NB4 (cell line): ENCODE measurements around the gene ATXN7.

Experiments used
- DNase-seq: peaks from one replicate; pipeline ENCODE4 v3.0.0; 2010; ENCODE audit warnings: low read depth
- H3K4me3 ChIP-seq: one replicate; pipeline ENCODE4 v1.5.1; 2011; ENCODE audit warnings: mild to moderate bottlenecking, low read depth, low read length, moderate library complexity
- MYC ChIP-seq: IDR thresholded peaks from 2 replicates; pipeline ENCODE4 v1.6.1; 2011; ENCODE audit warnings: low read depth, low read length
- POLR2A ChIP-seq: IDR thresholded peaks from 2 replicates; pipeline ENCODE4 v1.6.1; 2011; ENCODE audit warnings: mild to moderate bottlenecking; ENCODE audit not compliant: insufficient read length; ENCODE audit errors: extremely low read depth
- TF ChIP-seq, protein P1 (sequence below): IDR thresholded peaks from 2 replicates; pipeline ENCODE4 v1.6.1; 2011; ENCODE audit warnings: low read depth, low read length
- TF ChIP-seq, protein P2 (sequence below): IDR thresholded peaks from one replicate; pipeline ENCODE4 v1.5.1; 2012; ENCODE audit warnings: low read depth, low read length

ATXN7 gene

DNA sequence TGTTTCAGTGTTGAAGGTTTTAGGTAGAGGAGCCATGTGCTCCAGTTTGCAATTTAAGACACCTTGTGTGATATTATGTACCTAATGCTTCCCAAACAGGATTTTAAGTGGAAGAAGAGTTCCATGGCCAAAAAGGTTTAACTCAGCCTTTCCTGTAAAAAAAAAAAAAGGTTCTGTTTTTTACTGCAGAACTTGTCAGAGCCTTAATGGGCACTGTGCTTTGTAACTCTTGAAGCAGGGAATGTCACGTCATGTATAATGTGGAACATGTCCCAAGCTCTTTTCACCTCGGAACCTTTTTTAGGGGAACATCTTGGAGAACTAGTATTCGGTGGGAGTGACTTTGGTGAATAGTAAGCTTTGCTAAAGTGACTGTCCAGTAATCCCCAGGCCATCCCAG is 128.0 kb downstream of the ATXN7 start:
- DNase-seq = no peak
- no peak for TF ChIP-seq POLR2A
- TF ChIP-seq MYC = no peak
- TF ChIP-seq, protein P1, sequence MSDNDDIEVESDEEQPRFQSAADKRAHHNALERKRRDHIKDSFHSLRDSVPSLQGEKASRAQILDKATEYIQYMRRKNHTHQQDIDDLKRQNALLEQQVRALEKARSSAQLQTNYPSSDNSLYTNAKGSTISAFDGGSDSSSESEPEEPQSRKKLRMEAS = no peak
- TF ChIP-seq, protein P2, sequence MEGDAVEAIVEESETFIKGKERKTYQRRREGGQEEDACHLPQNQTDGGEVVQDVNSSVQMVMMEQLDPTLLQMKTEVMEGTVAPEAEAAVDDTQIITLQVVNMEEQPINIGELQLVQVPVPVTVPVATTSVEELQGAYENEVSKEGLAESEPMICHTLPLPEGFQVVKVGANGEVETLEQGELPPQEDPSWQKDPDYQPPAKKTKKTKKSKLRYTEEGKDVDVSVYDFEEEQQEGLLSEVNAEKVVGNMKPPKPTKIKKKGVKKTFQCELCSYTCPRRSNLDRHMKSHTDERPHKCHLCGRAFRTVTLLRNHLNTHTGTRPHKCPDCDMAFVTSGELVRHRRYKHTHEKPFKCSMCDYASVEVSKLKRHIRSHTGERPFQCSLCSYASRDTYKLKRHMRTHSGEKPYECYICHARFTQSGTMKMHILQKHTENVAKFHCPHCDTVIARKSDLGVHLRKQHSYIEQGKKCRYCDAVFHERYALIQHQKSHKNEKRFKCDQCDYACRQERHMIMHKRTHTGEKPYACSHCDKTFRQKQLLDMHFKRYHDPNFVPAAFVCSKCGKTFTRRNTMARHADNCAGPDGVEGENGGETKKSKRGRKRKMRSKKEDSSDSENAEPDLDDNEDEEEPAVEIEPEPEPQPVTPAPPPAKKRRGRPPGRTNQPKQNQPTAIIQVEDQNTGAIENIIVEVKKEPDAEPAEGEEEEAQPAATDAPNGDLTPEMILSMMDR = no peak
- H3K4me3 ChIP-seq = no peak overlapping the region

DNA sequence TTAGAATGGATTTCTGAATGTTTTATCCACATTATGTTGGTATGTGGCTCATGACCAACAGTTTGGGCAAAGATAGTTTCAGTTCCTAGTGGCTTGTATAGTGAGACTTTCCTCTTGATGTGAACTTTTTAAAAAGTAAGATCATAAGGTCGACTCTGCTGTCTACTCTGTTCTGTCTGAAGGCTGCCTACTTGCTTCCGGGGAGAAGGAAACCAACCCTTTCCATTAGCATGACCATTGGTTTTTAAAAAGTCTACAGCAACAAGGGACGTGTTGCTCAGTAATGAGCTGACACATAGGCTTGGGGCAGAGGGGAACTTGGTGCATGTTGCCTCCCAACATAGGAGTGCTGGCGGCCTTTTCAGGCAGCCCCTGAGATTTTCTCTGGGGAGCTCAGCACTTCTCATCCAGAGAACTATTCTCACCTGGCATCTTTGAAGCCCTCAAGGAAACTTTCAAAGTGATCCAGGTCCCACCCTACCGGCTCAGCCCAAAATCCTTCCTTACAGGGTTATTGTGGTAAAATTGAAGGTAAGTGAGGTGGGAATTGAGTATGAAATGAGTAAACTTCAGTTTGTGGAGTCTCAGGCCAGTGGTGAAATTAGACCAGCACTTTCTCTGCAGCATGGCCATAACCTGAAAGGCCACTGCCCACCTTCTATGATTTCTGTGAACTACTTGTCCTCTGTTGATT is 129.0 kb downstream of the ATXN7 start:
- TF ChIP-seq, protein P2 = no peak
- TF ChIP-seq, protein P1 = no peak
- TF ChIP-seq MYC (no peak), POLR2A (no peak)
- DNase-seq = no peak
- H3K4me3 ChIP-seq = no peak overlapping the region

DNA sequence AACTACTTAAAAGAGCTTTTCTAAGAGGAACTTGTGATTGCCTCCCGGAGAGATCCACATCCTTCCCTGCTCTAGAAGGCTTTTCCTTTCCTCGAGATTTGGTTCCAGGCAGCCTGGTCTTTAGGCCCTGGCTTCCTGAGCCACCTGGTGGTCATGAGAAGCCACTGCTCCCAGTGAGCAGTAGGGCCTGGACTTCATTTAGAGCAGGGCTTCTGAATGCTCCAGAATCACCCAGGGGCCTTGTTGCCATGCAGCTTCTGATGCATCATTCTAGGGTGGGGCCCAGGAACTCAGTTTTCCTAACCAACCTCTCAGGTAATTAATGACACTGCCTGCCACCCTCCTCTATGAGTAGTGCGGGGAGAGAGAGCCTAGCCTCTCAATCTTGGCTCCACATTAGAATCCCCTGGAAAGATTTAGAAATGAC is 130.0 kb downstream of the ATXN7 start:
- no peak for TF ChIP-seq MYC
- TF ChIP-seq, protein P2 = peak; percentile 87
- DNase-seq = peak; percentile 60
- H3K4me3 ChIP-seq = no peak overlapping the region

DNA sequence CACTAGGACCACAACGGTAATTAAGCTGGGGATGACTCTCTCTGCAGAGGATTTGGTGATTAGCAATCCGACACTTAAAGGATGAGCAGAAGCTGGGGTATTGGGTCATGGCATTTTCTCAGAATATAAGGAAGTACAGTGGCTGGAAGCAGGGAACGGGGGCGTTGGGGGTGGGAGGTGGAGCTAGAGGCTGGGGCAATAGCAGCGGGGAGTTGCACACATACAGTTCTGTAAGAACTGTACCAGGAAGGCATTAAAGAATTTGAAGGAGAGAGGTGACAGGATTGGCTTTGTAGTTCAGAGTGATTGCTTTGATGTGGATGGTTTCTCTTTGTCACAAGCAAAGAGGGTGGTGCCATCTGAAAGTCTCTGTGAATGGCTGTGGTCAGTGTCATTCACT is 131.4 kb downstream of the ATXN7 start:
- peak; percentile 9 for DNase-seq
- no peak for TF ChIP-seq MYC
- H3K4me3 ChIP-seq = no peak overlapping the region

DNA sequence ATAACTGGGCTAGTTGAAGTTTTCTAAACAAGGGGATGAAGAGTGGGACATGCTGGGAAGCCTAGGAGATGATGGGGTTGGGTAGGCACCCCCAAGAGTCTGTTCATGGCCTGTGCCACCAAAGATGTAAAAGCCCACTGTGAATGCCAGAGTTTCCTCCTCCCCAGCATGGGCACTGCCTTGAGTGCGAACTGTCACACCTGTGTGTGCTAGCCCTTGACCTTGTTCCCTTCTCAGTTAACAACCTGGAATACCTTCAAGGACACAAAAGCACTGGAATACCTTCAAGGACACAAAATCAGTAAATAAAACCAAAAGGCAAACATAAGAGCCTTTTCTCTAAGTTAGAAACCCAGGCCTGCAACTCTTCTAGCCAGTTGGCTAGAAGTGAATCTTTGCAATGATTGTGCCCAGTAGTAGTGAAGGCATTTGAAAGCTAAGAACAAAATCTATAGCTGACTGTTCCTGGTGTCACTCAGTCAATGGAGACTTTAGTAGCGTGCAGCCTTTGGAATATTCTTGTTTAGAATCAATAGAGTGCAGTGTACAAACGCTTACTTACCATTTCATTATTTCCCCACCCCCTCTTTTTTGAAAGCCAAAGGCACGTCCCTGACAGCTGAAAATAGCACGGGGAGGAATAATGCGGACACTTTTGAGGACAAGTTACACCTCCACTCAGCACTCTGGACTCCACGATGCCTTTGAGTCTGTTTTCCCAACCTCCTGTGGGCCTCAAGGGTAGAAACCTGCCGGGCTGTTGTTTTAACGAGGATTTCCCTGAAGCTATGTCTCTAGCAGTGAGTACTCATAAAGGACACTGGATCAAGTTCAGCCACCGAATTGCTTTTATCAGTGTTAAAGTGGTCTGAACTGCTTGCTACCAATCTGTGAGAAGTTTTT is 135.4 kb downstream of the ATXN7 start:
- TF ChIP-seq MYC (no peak), POLR2A (no peak)
- TF ChIP-seq, protein P2 = no peak
- TF ChIP-seq, protein P1 = no peak
- no peak overlapping the region for H3K4me3 ChIP-seq
- DNase-seq = no peak

DNA sequence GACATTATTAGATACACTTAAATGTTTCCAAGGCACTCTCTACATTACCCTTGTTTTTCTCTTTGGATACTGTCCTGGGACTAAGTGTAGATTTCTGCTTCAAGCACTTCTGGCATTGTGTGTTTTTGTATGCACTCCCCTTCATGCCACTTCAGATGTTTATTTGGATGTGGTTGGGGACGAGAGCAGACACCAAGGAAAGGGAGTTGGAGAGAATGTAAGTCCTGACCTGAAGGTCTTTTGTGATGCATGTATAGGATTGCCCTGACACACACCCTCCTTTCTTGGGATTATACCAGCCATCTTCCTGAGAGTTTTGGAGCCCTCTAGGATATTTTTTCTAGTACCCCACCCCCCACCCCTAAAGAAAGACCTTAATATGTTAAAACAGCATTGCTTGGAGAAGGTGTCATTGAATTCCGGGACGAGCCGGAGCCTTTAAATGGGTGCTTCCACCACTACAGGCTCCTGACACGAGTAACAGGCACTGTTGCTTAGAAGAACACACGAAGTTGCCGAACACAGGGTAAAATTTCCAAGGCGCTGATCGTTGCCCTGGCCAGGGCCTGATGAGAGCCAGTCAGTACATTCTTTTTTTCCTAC is 136.9 kb downstream of the ATXN7 start:
- no peak overlapping the region for H3K4me3 ChIP-seq
- no peak for DNase-seq
- TF ChIP-seq POLR2A = no peak
- TF ChIP-seq, protein P1 = no peak
- TF ChIP-seq, protein P2 = no peak
- no peak for TF ChIP-seq MYC
